Esophagus muscularis mucosa (tissue), 4 donors: ENCODE measurements around the gene SDK1.

Experiments
- EP300 ChIP-seq: sonication (generic); formaldehyde crosslinking; IDR thresholded peaks from one replicate; pipeline ENCODE4 v1.6.1; 2017; ENCODE audit warnings: antibody characterized with exemption
- POLR2A ChIP-seq: fragments of 450-650 bp; IDR thresholded peaks from one replicate; pipeline ENCODE4 v1.6.1; 2017; ENCODE audit warnings: antibody characterized with exemption, moderate library complexity, mild to moderate bottlenecking, low read depth
- POLR2AphosphoS5 ChIP-seq, 2 donors: sonication (generic); formaldehyde crosslinking; IDR thresholded peaks; one replicate each; pipeline ENCODE4 v1.6.1; 2017; ENCODE audit warnings: antibody characterized with exemption in 2 of 2
- TF ChIP-seq, protein P1 (sequence below), 3 experiments: fragments of 200-600 bp in 2 of 3; fragments of 450-650 bp in 1 of 3; sonication (generic) in 2 of 3; IDR thresholded peaks; one replicate each; pipeline ENCODE4 v1.5.1; 2017 to 2019; ENCODE audit warnings: antibody characterized with exemption in 3 of 3, mild to moderate bottlenecking in 2 of 3, moderate library complexity in 1 of 3

GRCh38 chr7:4067476-4067760 is 766.4 kb downstream of the SDK1 start:
- TF ChIP-seq, protein P1, sequence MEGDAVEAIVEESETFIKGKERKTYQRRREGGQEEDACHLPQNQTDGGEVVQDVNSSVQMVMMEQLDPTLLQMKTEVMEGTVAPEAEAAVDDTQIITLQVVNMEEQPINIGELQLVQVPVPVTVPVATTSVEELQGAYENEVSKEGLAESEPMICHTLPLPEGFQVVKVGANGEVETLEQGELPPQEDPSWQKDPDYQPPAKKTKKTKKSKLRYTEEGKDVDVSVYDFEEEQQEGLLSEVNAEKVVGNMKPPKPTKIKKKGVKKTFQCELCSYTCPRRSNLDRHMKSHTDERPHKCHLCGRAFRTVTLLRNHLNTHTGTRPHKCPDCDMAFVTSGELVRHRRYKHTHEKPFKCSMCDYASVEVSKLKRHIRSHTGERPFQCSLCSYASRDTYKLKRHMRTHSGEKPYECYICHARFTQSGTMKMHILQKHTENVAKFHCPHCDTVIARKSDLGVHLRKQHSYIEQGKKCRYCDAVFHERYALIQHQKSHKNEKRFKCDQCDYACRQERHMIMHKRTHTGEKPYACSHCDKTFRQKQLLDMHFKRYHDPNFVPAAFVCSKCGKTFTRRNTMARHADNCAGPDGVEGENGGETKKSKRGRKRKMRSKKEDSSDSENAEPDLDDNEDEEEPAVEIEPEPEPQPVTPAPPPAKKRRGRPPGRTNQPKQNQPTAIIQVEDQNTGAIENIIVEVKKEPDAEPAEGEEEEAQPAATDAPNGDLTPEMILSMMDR (IDR thresholded peaks at IDR 0.05), result no peak
- TF ChIP-seq POLR2A (no peak), EP300 (no peak), POLR2AphosphoS5 (IDR thresholded peaks at IDR 0.05) (no peak)
